ENCODE results near the gene ASPSCR1.

- TF ChIP-seq POLR2A (IDR thresholded peaks at IDR 0.05; ENCODE audit: low read depth, low read length) (no peak), SPI1 (IDR thresholded peaks at IDR 0.05; ENCODE audit: low read depth, low read length) (no peak), TAF1 (IDR thresholded peaks at IDR 0.05; ENCODE audit: low read depth, low read length) (no peak), POLR2AphosphoS5 (IDR thresholded peaks at IDR 0.05; ENCODE audit: low read depth, low read length) (no peak)
These were observed 44.5 kb downstream of the ASPSCR1 start for GRCh38 chr17:82021900-82022309.

All from GM12891 (cell line).